ENCODE measurements around the gene TMEM31.

The TMEM31 gene

GRCh38 chrX:103669745-103670144, 41.0 kb upstream of the TMEM31 start:
- no peaks in the 10 kb centered on the region for H3K79me2 ChIP-seq (ENCODE audit: insufficient read depth, low read length)
- H3K27ac ChIP-seq (ENCODE audit: low read depth, low read length): no peak overlapping the region
- TF ChIP-seq EZH2phosphoT487 (conservative IDR thresholded peaks at IDR 0.05; ENCODE audit: low read length) (no peak), CTCF (IDR thresholded peaks at IDR 0.05; ENCODE audit: insufficient read depth, low read length, poor library complexity, severe bottlenecking) (no peak)
- no peaks in the 10 kb centered on the region for H4K20me1 ChIP-seq (ENCODE audit: low read depth, low read length)
- no peak overlapping the region for H3K4me2 ChIP-seq (ENCODE audit: low read depth, low read length, poor library complexity, severe bottlenecking)
- H3K9me3 ChIP-seq (ENCODE audit: insufficient read depth, low read length): no peaks in the 10 kb centered on the region
- no peaks in the 10 kb centered on the region for H3K36me3 ChIP-seq (ENCODE audit: low read length)
- no peaks in the 10 kb centered on the region for H3K27me3 ChIP-seq (ENCODE audit: low read length)
- no peak overlapping the region for H3K9ac ChIP-seq (ENCODE audit: low read length)
- no peak overlapping the region for H2AFZ ChIP-seq (ENCODE audit: low read depth, low read length, severe bottlenecking)
- no peaks in the 10 kb centered on the region for H3K9me2 ChIP-seq (replicated peaks; ENCODE audit: insufficient read depth, low read length)
- H3F3A ChIP-seq (ENCODE audit: insufficient read depth): no peaks in the 10 kb centered on the region; the same call in 1 of the 2 replicates
- no peak overlapping the region for H3K4me3 ChIP-seq (ENCODE audit: insufficient read depth, low read length, poor library complexity, severe bottlenecking)

DNA sequence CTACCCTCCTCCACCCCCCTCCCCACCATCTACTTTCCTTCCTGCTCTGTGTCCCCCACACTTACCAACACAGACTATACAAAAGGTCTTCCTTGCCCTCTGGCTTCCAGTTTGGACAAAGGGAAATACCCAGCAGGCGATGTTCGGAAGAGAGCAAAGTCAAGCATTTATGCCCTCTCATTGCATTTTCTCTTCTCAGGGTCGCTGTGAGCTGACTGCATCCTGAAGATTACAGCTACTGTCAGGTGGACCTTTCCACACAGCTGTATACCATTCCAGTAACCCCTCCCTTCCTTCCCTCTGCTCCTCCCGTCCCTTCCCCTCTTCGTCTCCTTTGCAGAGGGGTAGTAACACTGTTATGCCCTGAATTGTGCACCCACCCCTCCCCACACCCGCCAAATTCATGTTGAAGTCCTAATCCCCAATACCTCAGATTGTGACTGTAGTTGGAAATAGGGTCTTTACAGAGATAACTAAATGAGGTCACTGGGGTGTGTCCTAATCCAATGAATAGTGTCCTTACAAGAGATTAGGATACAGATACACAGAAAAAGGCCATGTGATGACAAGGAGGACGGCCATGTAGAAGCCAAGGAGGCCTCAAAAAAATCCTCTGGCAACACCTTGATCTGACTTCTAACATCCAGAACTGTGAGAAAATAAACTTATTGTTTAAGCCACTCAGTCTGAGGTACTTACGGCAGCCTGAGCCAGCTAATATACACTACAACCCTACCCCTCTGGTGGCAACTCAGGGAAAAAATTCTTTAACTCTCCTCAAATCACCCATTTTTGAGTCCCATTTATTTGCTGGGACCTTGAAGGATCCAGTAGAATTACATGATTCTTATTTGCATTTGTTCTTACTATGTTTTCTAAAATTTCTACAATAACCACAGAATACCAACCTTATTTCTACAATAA, 35.9 kb upstream of the TMEM31 start:
- Histone ChIP-seq H4K20me1 (ENCODE audit: low read depth, low read length) (no peaks in the 10 kb centered on the region), H3K9ac (ENCODE audit: low read length) (no peak overlapping the region), H3K9me2 (replicated peaks; ENCODE audit: insufficient read depth, low read length) (no peaks in the 10 kb centered on the region), H3K27ac (ENCODE audit: low read depth, low read length) (no peak overlapping the region), H3K79me2 (ENCODE audit: insufficient read depth, low read length) (no peaks in the 10 kb centered on the region), H3K4me3 (ENCODE audit: insufficient read depth, low read length, poor library complexity, severe bottlenecking) (no peak overlapping the region), H3K9me3 (ENCODE audit: insufficient read depth, low read length) (no peaks in the 10 kb centered on the region), H3K36me3 (ENCODE audit: low read length) (peaks cover 4% of the 10 kb centered on the region; the same call in 1 of the 2 replicates), H3K27me3 (ENCODE audit: low read length) (no peaks in the 10 kb centered on the region), H2AFZ (ENCODE audit: low read depth, low read length, severe bottlenecking) (no peak overlapping the region), H3F3A (ENCODE audit: insufficient read depth) (peaks cover 2% of the 10 kb centered on the region; the same call in 1 of the 2 replicates), H3K4me2 (ENCODE audit: low read depth, low read length, poor library complexity, severe bottlenecking) (no peak overlapping the region)
- TF ChIP-seq EZH2phosphoT487 (conservative IDR thresholded peaks at IDR 0.05; ENCODE audit: low read length) (no peak), CTCF (IDR thresholded peaks at IDR 0.05; ENCODE audit: insufficient read depth, low read length, poor library complexity, severe bottlenecking) (no peak)

- H3K9me2 ChIP-seq (replicated peaks; ENCODE audit: insufficient read depth, low read length): no peaks in the 10 kb centered on the region
- H3K27me3 ChIP-seq (ENCODE audit: low read length): no peaks in the 10 kb centered on the region
- no peaks in the 10 kb centered on the region for H3K9me3 ChIP-seq (ENCODE audit: insufficient read depth, low read length)
- TF ChIP-seq EZH2phosphoT487 (conservative IDR thresholded peaks at IDR 0.05; ENCODE audit: low read length) (no peak), CTCF (IDR thresholded peaks at IDR 0.05; ENCODE audit: insufficient read depth, low read length, poor library complexity, severe bottlenecking) (no peak)
- H3K4me2 ChIP-seq (ENCODE audit: low read depth, low read length, poor library complexity, severe bottlenecking): no peak overlapping the region
- no peaks in the 10 kb centered on the region for H4K20me1 ChIP-seq (ENCODE audit: low read depth, low read length)
- H3K36me3 ChIP-seq (ENCODE audit: low read length): peaks cover 4% of the 10 kb centered on the region; the same call in 1 of the 2 replicates
- H3K9ac ChIP-seq (ENCODE audit: low read length): no peak overlapping the region
- no peaks in the 10 kb centered on the region for H3K79me2 ChIP-seq (ENCODE audit: insufficient read depth, low read length)
- H3K4me3 ChIP-seq (ENCODE audit: insufficient read depth, low read length, poor library complexity, severe bottlenecking): no peak overlapping the region
- H3F3A ChIP-seq (ENCODE audit: insufficient read depth): peaks cover 7% of the 10 kb centered on the region; the same call in 1 of the 2 replicates
- no peak overlapping the region for H3K27ac ChIP-seq (ENCODE audit: low read depth, low read length)
- H2AFZ ChIP-seq (ENCODE audit: low read depth, low read length, severe bottlenecking): no peak overlapping the region
These were observed 32.3 kb upstream of the TMEM31 start for GRCh38 chrX:103678199-103678993.
